ENCODE data around the gene HES3. TPM values are rescaled to one million over a fixed set of nuclear protein-coding genes. Genes with fewer than 3 reads are reported as not detected.
A peak's percentile ranks its signal among the peaks of the same experiment; 100 is the strongest.

HES3 gene
- total and polyA plus RNA-seq, 2 of the 4 experiments (the other 2 are of a cell fraction), result not detected

GRCh38 chr1:6205849-6206519 is 38.0 kb upstream of the HES3 start, which contains the start of gene RNF207:
TSS of gene RNF207 (plus strand) at chr1:6206119. CDS start at chr1:6206536, 417 bp downstream.
- Histone ChIP-seq H3K23ac (ENCODE audit: low read depth, low read length) (no peak within 1 kb of the TSS; the same call in 1 of the 2 replicates), H4K20me1 (ENCODE audit: insufficient read depth, low read length) (no peaks in the 10 kb centered on the region; the same call in 1 of the 2 replicates), H2AFZ (replicated peaks; ENCODE audit: low read length, poor library complexity) (peak within 1 kb of the TSS; percentile 92), H3K4me2 (ENCODE audit: low read depth, low read length) (peak within 1 kb of the TSS; percentile 68), H4K5ac (ENCODE audit: low read depth, low read length) (peak within 1 kb of the TSS; percentile 44; the same call in 1 of the 2 replicates), H3K4ac (ENCODE audit: low read depth, low read length) (peak within 1 kb of the TSS; percentile 76; the same call in 1 of the 2 replicates), H2AK5ac (ENCODE audit: low read depth, low read length) (peak within 1 kb of the TSS; percentile 1; the same call in 1 of the 2 replicates), H2BK120ac (ENCODE audit: low read depth, low read length) (no peak within 1 kb of the TSS), H3K79me1 (ENCODE audit: low read depth in 1 of 2, low read length in 2 of 2) (no peaks in the 10 kb centered on the region; a peak in 1 of 4 replicates), H3K56ac (ENCODE audit: extremely low read depth, insufficient read depth, low read length) (no peak within 1 kb of the TSS), H3K27ac (ENCODE audit: insufficient read depth, low read length) (no peak within 1 kb of the TSS; the same call in 1 of the 2 replicates), H4K91ac (ENCODE audit: insufficient read depth, low read depth, low read length) (no peak within 1 kb of the TSS), H3K36me3 (ENCODE audit: control insufficient read depth, insufficient read depth, low read length) (no peaks in the 10 kb centered on the region), H3K4me3 (ENCODE audit: insufficient read depth, low read depth, low read length) (peak within 1 kb of the TSS; percentile 30), H2BK5ac (ENCODE audit: low read depth, low read length, poor library complexity, severe bottlenecking) (no peak within 1 kb of the TSS), H3K9me1 (ENCODE audit: insufficient read depth, low read length) (peaks cover 4% of the 10 kb centered on the region), H3K14ac (replicated peaks; ENCODE audit: low read depth, low read length) (peak within 1 kb of the TSS; percentile 72; the same call in 1 of the 2 replicates), H3K9me3 (ENCODE audit: control insufficient read depth, insufficient read depth, low read length) (no peaks in the 10 kb centered on the region), H3K9ac (ENCODE audit: low read depth, low read length) (peak within 1 kb of the TSS; percentile 44; the same call in 1 of the 2 replicates), H3K27me3 (ENCODE audit: control insufficient read depth, insufficient read depth, low read length) (no peaks in the 10 kb centered on the region; the same call in 1 of the 2 replicates), H2BK20ac (ENCODE audit: low read depth, low read length) (no peak within 1 kb of the TSS), H3K4me1 (ENCODE audit: control insufficient read depth, insufficient read depth, low read length) (peaks cover 7% of the 10 kb centered on the region; the same call in 1 of the 2 replicates), H3K18ac (ENCODE audit: low read depth, low read length) (no peak within 1 kb of the TSS; the same call in 1 of the 2 replicates), H2AK9ac (replicated peaks; ENCODE audit: low read depth, low read length, poor library complexity) (peak within 1 kb of the TSS; percentile 84), H2BK15ac (ENCODE audit: low read depth, low read length) (no peak within 1 kb of the TSS), H4K8ac (ENCODE audit: low read depth in 2 of 2, low read length in 2 of 2) (peak within 1 kb of the TSS; percentile 65 to 68; a peak in 2 of 4 replicates)
- CTCF ChIA-PET, result interaction anchor here (1.0 kb wide), 1 partner anchor 89 kb away, joined by 3 read pairs; no protein-coding TSS in a partner anchor
- in situ Hi-C loops (cut with MboI; ENCODE audit: low sequenced_read_pairs), result no loop called here
- DNase-seq, result peak; percentile 47
- ATAC-seq (ENCODE audit: low read depth), result peak; percentile 31
- TF ChIP-seq CTCF (conservative IDR thresholded peaks at IDR 0.05; ENCODE audit: low read depth, low read length) (no peak), MAZ (IDR thresholded peaks at IDR 0.05; ENCODE audit: borderline replicate concordance, low read depth, low read length) (peak; percentile 84; the same call in 1 of the 2 replicates)
- intact Hi-C loops (cut with micrococcal nuclease), result no loop called here
- no TSS peak for BruUV-seq (replicated peaks)
- dilution Hi-C loops (cut with HindIII; ENCODE audit: low sequenced_read_pairs, unreplicated experiment), result no loop called here
- 10% methylated on average over 5 of the region's 66 CpGs; no CpG with 5 or more reads in 1 of the 2 experiments for WGBS, 2 experiments (ENCODE audit: extremely low coverage in 2 of 2, insufficient read length in 1 of 2)
- POLR2A ChIA-PET (ENCODE audit: unreplicated experiment), result no interaction called here

Measured in IMR-90 (cell line).